GM18498 (cell line): Measurements from ENCODE around the gene GRIA3.
"Not testable (repeated sequence)": the region's sequence is repeated elsewhere in the genome, so short reads cannot be mapped to it uniquely, and the experiment has no call there.

Experiments
- ATAC-seq: cut with Tn5 transposase; IDR thresholded peaks from one replicate; pipeline ENCODE4 v1.9.1; 2021; ENCODE audit warnings: mild to moderate bottlenecking, moderate library complexity; ENCODE audit not compliant: unreplicated experiment

The GRIA3 gene

DNA sequence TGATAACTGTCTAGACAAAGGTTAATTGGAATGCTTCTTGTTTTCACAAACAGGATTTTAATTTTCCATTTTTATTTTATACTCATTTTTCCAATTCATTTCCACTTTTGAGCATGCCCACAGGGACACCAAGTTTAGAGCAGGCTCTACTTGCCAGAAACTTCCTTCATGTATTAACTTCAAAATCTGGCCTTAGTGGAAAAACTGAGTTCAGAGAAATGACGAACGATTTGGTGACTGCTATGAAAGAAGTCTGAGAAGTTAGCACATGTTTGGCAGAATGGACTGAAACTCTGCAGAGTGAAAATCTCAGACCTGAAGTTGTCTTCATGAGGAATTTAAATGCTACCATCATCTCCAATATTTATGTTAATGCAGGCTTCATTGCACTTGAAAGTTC is 334.7 kb downstream of the GRIA3 start:
- no peak for ATAC-seq

DNA sequence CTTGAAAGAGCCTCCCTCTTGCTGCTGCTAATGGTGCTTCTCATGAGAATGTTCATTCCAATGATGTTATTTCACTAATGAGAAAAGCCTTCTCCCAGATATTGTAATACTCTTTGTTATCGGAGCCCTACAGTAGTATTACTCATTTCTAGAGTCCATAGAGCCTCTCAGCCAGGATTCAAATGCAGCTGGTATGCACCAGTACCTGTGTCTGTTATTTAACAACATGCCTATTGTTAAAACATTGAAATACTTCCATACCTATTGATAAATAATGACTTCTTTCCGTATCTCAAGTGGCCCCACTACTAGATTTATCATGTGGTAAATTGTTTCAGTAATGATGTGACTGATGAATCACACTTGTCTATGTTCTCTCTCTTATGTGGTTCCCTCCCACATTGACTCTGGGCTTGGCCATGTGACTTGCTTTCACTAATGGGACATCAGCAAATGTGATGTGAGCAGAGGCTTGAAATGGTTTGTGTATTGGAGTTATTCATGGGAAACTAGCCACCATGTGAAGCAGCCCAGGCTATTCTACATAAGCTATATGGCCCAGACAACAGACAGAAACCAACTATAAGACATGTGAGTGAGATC is 341.1 kb downstream of the GRIA3 start:
- no peak for ATAC-seq

DNA sequence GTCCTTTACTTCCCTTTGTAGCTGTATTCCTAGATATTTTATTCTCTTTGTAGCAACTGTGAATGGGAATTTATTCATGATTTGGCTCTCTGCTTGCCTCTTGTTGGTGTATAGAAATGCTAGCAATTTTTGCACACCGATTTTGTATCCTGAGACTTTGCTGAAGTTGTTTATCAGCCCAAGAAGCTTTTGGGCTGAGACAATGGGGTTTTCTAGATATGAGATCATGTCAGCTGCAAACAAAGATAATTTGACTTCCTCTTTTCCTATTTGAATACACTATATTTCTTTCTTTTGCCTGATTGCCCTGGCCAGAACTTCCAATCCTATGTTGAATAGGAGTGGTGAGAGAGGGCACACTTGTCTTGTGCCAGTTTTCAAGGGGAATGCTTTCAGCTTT is 346.6 kb downstream of the GRIA3 start:
- ATAC-seq: not testable (repeated sequence)
